SK-N-SH (cell line): ENCODE results near the gene RYR3. TPM values are rescaled to one million over a fixed set of nuclear protein-coding genes. Genes with fewer than 3 reads are reported as not detected.

ENCODE experiments used
- CTCF ChIA-PET: fragments of 300-600, 350-600 bp; formaldehyde crosslinking; extraction: SDS; loops from one replicate; lab custom pipeline; 2021; lab: Yijun Ruan, JAX
- POLR2A ChIA-PET: fragments of 350-600 bp; sonication (Branson Sonifier 250); formaldehyde crosslinking; extraction: SDS; loops from one replicate; lab custom pipeline; 2020; ENCODE audit warnings: antibody characterized with exemption, inconsistent platforms; lab: Yijun Ruan, JAX
- DNase-seq: peaks from one replicate; pipeline ENCODE4 v3.0.0; 2012
- H2AFZ ChIP-seq: fragments of 200-600 bp; sonication (generic); 2 replicates; pipeline ENCODE4 v1.8.1; 2016; ENCODE audit warnings: antibody characterized with exemption, mild to moderate bottlenecking, low read depth
- H3F3A ChIP-seq: fragments of 200-600 bp; sonication (generic); replicated peaks from 2 replicates; pipeline ENCODE3; 2016; ENCODE audit warnings: antibody characterized with exemption, mild to moderate bottlenecking; ENCODE audit not compliant: insufficient read depth
- H3K27ac ChIP-seq, 2 experiments: fragments of 200-500 bp in 1 of 2; fragments of 200-600 bp in 1 of 2; sonication (Bioruptor generic) in 1 of 2; sonication (generic), shearing (Covaris generic) in 1 of 2; 2 replicates each; pipeline versions ENCODE4 v1.5.1 to v1.6.1; 2014 to 2016; ENCODE audit warnings: low read depth in 2 of 2, inconsistent platforms in 1 of 2, low read length in 1 of 2, mild to moderate bottlenecking in 1 of 2, mixed read lengths in 1 of 2
- H3K27me3 ChIP-seq: fragments of 200-600 bp; sonication (generic), shearing (Covaris generic); 2 replicates; pipeline ENCODE4 v1.6.1; 2016; ENCODE audit warnings: mixed run types; ENCODE audit not compliant: insufficient read depth
- H3K36me3 ChIP-seq, 2 experiments: fragments of 200-500 bp in 1 of 2; fragments of 200-600 bp in 1 of 2; sonication (Bioruptor generic) in 1 of 2; sonication (generic) in 1 of 2; replicated peaks in 1 of 2; 2 replicates each; pipeline versions ENCODE3 to v1.5.1; 2014 to 2016; ENCODE audit warnings: low read length in 1 of 2, mild to moderate bottlenecking in 1 of 2; ENCODE audit not compliant: insufficient read depth in 2 of 2, control insufficient read depth in 1 of 2
- H3K4me1 ChIP-seq, 2 experiments: fragments of 200-500 bp in 1 of 2; fragments of 200-600 bp in 1 of 2; sonication (Bioruptor generic) in 1 of 2; sonication (generic), shearing (Covaris generic) in 1 of 2; 2 replicates each; pipeline versions ENCODE4 v1.5.1 to v1.6.1; 2014 to 2016; ENCODE audit warnings: low read depth in 1 of 2, low read length in 1 of 2, mixed run types in 1 of 2; ENCODE audit not compliant: insufficient read depth in 2 of 2, control insufficient read depth in 1 of 2
- H3K4me2 ChIP-seq: fragments of 200-600 bp; sonication (generic), shearing (Covaris generic); 2 replicates; pipeline ENCODE4 v1.6.1; 2017; ENCODE audit warnings: mixed run types
- H3K4me3 ChIP-seq, 2 experiments: fragments of 200-500 bp in 1 of 2; fragments of 200-600 bp in 1 of 2; sonication (Bioruptor generic) in 1 of 2; sonication (generic), shearing (Covaris generic) in 1 of 2; 2 replicates each; pipeline versions ENCODE4 v1.5.1 to v1.8.1; 2014 to 2016; ENCODE audit warnings: low read depth in 2 of 2, inconsistent platforms in 1 of 2, low read length in 1 of 2, mild to moderate bottlenecking in 1 of 2, mixed read lengths in 1 of 2, moderate library complexity in 1 of 2
- H3K79me2 ChIP-seq: fragments of 200-600 bp; sonication (generic); 2 replicates; pipeline ENCODE4 v1.8.1; 2017; ENCODE audit warnings: mild to moderate bottlenecking; ENCODE audit not compliant: insufficient read depth
- H3K9ac ChIP-seq: fragments of 200-600 bp; sonication (generic); 2 replicates; pipeline ENCODE4 v1.6.1; 2017; ENCODE audit warnings: mixed run types
- H3K9me2 ChIP-seq: fragments of 200-600 bp; sonication (generic); 2 replicates; pipeline ENCODE4 v1.6.1; 2017; ENCODE audit warnings: mixed run types
- H3K9me3 ChIP-seq: fragments of 200-600 bp; sonication (generic); 2 replicates; pipeline ENCODE4 v1.6.1; 2017; ENCODE audit warnings: mixed run types, mild to moderate bottlenecking, moderate library complexity
- H4K20me1 ChIP-seq: fragments of 200-600 bp; sonication (generic); 2 replicates; pipeline ENCODE4 v1.6.1; 2017; ENCODE audit warnings: mild to moderate bottlenecking, mixed run types; ENCODE audit not compliant: insufficient read depth
- EP300 ChIP-seq, 2 experiments: IDR thresholded peaks; 2 replicates each; pipeline versions ENCODE4 v1.4.0 to v1.6.1; 2012; ENCODE audit warnings: borderline replicate concordance in 1 of 2, low read depth in 1 of 2, low read length in 1 of 2
- EZH2phosphoT487 ChIP-seq: fragments of 200-600 bp; sonication (generic); IDR thresholded peaks from 2 replicates; pipeline ENCODE4 v1.6.1; 2017; ENCODE audit warnings: low read depth, mixed run types, mild to moderate bottlenecking, antibody characterized with exemption, moderate library complexity, borderline replicate concordance
- FOXJ3 ChIP-seq: sonication (generic); formaldehyde crosslinking; IDR thresholded peaks from 2 replicates; pipeline ENCODE4 v1.5.1; 2020; ENCODE audit warnings: mild to moderate bottlenecking, missing genetic modification reagents
- FOXM1 ChIP-seq: IDR thresholded peaks from 2 replicates; pipeline ENCODE4 v1.4.0; 2012; ENCODE audit warnings: low read depth, mild to moderate bottlenecking
- JUND ChIP-seq: IDR thresholded peaks from 2 replicates; pipeline ENCODE4 v1.4.0; 2012
- MEF2A ChIP-seq: IDR thresholded peaks from 2 replicates; pipeline ENCODE4 v1.4.0; 2012; ENCODE audit warnings: low read depth, borderline replicate concordance
- NRF1 ChIP-seq: IDR thresholded peaks from 2 replicates; pipeline ENCODE4 v1.6.1; 2012; ENCODE audit warnings: low read depth, mild to moderate bottlenecking, low read length
- REST ChIP-seq: IDR thresholded peaks from 2 replicates; pipeline ENCODE4 v1.6.1; 2012; ENCODE audit warnings: mild to moderate bottlenecking, low read depth, low read length, moderate library complexity
- RFX5 ChIP-seq: IDR thresholded peaks from 2 replicates; pipeline ENCODE4 v1.6.1; 2012; ENCODE audit warnings: mild to moderate bottlenecking, improper control_type of control experiment, low read length
- RXRA ChIP-seq: IDR thresholded peaks from 2 replicates; pipeline ENCODE4 v1.4.0; 2012; ENCODE audit warnings: low read depth, mild to moderate bottlenecking, borderline replicate concordance
- SIN3A ChIP-seq: IDR thresholded peaks from 2 replicates; pipeline ENCODE4 v1.6.1; 2012; ENCODE audit warnings: low read depth, mild to moderate bottlenecking, low read length, moderate library complexity, borderline replicate concordance
- TCF12 ChIP-seq: IDR thresholded peaks from 2 replicates; pipeline ENCODE4 v1.4.0; 2012
- YY1 ChIP-seq: IDR thresholded peaks from 2 replicates; pipeline ENCODE4 v1.4.0; 2012; ENCODE audit warnings: low read depth, mild to moderate bottlenecking
- WGBS: methylation state at CpG from one replicate; pipeline ENCODE4 v1.1.6; 2017; ENCODE audit warnings: low lambda C conversion rate; 5-methylcytosine and 5-hydroxymethylcytosine counted together
- polyA plus RNA-seq, 3 experiments: library from polyadenylated mRNA; depleted of rRNA; stranded (reverse); fragments of >200 nt; gene quantifications; 2 replicates each; pipeline ENCODE4 v1.2.3, GENCODE V29; 2012
- TF ChIP-seq, protein P1 (sequence below): fragments of 150-350 bp; IDR thresholded peaks from 2 replicates; pipeline ENCODE4 v1.6.1; 2016; ENCODE audit warnings: mild to moderate bottlenecking, low read depth, low read length
- TF ChIP-seq, protein P2 (sequence below): IDR thresholded peaks from 2 replicates; pipeline ENCODE4 v1.4.0; 2012; ENCODE audit warnings: low read depth, borderline replicate concordance
- TF ChIP-seq, protein P3 (sequence below): IDR thresholded peaks from 2 replicates; pipeline ENCODE4 v1.4.0; 2012; ENCODE audit warnings: low read depth
- TF ChIP-seq, protein P4 (sequence below): fragments of 150-350 bp; IDR thresholded peaks from 2 replicates; pipeline ENCODE4 v1.6.1; 2017; ENCODE audit warnings: antibody characterized with exemption, low read length, low read depth, borderline replicate concordance

Gene RYR3
- polyA plus RNA-seq, 1 of the 3 experiments (the other 2 are of a cell fraction), result 0.02 TPM

DNA sequence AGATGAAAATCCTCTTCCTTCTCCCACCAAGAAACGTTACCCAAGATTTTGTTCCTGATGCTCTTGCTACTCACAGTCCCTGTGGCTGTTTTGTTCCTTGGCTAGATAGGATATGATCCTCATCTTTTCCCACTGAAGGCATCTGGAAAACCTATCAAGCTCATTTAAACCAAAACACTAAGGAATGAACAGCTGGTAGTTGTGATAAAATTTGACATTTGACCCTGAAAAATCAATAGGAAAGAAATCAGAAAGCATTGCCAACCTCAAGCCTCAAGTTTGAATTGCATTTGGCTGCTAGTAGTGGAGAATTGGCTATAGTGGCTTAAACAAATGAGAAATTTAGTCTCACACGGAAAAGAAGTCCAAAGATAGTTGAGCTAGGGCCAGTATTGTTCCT lies 486.9 kb downstream of the RYR3 start (continued):
- TF ChIP-seq REST (no peak), RXRA (no peak)

- Histone ChIP-seq H4K20me1 (no peaks in the 10 kb centered on the region), H3K9me3 (no peaks in the 10 kb centered on the region), H3K4me3 (no peak overlapping the region), H3K9me2 (no peaks in the 10 kb centered on the region), H3K27ac (no peak overlapping the region), H3K79me2 (no peaks in the 10 kb centered on the region), H3K36me3 (no peaks in the 10 kb centered on the region), H3K9ac (no peak overlapping the region), H3K4me2 (no peak overlapping the region), H3K27me3 (no peaks in the 10 kb centered on the region), H3F3A (no peaks in the 10 kb centered on the region), H2AFZ (no peak overlapping the region), H3K4me1 (no peaks in the 10 kb centered on the region)
- no peak for DNase-seq
- CTCF ChIA-PET, result interaction anchor here (0.6 to 1.4 kb wide), 5 partner anchors 12 to 1144 kb away, joined by 3 to 5 read pairs (median 5); partner anchors contain the start of gene LPCAT4
- WGBS, result 65% methylated on average over 2 of the region's 2 CpGs
- TF ChIP-seq NRF1, result no peak
- TF ChIP-seq YY1, result no peak
- no peak for TF ChIP-seq SIN3A
- no peak for TF ChIP-seq REST
- no peak for TF ChIP-seq TCF12
- TF ChIP-seq EZH2phosphoT487, result no peak
- TF ChIP-seq, protein P1, sequence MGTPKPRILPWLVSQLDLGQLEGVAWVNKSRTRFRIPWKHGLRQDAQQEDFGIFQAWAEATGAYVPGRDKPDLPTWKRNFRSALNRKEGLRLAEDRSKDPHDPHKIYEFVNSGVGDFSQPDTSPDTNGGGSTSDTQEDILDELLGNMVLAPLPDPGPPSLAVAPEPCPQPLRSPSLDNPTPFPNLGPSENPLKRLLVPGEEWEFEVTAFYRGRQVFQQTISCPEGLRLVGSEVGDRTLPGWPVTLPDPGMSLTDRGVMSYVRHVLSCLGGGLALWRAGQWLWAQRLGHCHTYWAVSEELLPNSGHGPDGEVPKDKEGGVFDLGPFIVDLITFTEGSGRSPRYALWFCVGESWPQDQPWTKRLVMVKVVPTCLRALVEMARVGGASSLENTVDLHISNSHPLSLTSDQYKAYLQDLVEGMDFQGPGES, result no peak
- no peak for TF ChIP-seq FOXM1
- TF ChIP-seq, protein P2, sequence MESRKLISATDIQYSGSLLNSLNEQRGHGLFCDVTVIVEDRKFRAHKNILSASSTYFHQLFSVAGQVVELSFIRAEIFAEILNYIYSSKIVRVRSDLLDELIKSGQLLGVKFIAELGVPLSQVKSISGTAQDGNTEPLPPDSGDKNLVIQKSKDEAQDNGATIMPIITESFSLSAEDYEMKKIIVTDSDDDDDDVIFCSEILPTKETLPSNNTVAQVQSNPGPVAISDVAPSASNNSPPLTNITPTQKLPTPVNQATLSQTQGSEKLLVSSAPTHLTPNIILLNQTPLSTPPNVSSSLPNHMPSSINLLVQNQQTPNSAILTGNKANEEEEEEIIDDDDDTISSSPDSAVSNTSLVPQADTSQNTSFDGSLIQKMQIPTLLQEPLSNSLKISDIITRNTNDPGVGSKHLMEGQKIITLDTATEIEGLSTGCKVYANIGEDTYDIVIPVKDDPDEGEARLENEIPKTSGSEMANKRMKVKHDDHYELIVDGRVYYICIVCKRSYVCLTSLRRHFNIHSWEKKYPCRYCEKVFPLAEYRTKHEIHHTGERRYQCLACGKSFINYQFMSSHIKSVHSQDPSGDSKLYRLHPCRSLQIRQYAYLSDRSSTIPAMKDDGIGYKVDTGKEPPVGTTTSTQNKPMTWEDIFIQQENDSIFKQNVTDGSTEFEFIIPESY, result no peak
- TF ChIP-seq, protein P3, sequence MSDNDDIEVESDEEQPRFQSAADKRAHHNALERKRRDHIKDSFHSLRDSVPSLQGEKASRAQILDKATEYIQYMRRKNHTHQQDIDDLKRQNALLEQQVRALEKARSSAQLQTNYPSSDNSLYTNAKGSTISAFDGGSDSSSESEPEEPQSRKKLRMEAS, result no peak
- no peak for TF ChIP-seq FOXJ3
- TF ChIP-seq JUND, result no peak
- TF ChIP-seq MEF2A, result no peak
- no peak for TF ChIP-seq RFX5
- TF ChIP-seq, protein P4, sequence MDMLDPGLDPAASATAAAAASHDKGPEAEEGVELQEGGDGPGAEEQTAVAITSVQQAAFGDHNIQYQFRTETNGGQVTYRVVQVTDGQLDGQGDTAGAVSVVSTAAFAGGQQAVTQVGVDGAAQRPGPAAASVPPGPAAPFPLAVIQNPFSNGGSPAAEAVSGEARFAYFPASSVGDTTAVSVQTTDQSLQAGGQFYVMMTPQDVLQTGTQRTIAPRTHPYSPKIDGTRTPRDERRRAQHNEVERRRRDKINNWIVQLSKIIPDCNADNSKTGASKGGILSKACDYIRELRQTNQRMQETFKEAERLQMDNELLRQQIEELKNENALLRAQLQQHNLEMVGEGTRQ, result no peak
- TF ChIP-seq EP300 (IDR thresholded peaks at IDR 0.05; ENCODE audit: borderline replicate concordance in 1 of 2, low read depth in 1 of 2, low read length in 1 of 2), result no peak
- POLR2A ChIA-PET, result no interaction called here
Measured at GRCh38 chr15:33801954-33802353, 491.2 kb downstream of the RYR3 start.
